Right kidney (tissue), 1 donor: ENCODE data around the gene MARF1.
"Not testable (repeated sequence)": the region's sequence is repeated elsewhere in the genome, so short reads cannot be mapped to it uniquely, and the experiment has no call there.

ENCODE experiments used
- DNase-seq: peaks from one replicate; pipeline ENCODE4 v3.0.0-alpha.2; 2016

The MARF1 gene

GRCh38 chr16:15620611-15621195 lies 22.3 kb downstream of the MARF1 start:
- DNase-seq, result no peak

GRCh38 chr16:15618392-15618791 lies 24.6 kb downstream of the MARF1 start:
- DNase-seq, result no peak

- DNase-seq, result no peak
These were observed 25.1 kb downstream of the MARF1 start for GRCh38 chr16:15617901-15618300.

DNA sequence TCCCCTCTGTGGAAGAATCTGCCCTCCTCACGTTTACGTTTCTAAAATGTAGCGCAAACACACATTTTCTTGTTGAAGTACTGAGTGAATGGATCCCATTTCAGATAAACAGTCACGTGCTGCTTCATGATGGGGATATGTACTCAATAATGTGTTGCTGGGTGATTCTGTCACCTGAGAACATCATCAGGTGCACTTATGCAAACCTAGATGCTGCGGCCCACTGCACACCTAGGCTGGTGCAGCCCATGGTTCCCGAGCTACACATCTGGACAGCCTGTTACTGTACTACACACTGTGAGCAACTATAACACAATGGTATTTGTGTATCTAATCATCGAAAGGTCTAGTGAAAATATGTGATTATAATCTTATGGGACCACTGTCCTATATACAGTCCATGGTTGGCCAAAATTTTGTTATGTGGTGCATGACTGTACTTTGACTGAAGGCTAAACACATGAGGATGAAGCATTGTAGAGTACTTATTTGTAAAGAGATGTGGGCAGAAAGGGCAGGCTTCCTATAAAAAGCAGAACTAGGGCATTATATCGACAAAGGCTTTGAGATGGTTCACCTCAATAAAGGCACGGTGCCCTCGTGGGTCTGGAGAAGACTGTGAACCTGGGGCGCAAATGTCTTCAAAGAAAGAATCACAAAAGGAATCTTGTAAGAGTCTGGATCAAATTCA lies 26.3 kb downstream of the MARF1 start:
- no peak for DNase-seq

GRCh38 chr16:15616012-15616411 lies 26.9 kb downstream of the MARF1 start:
- DNase-seq, result no peak

DNA sequence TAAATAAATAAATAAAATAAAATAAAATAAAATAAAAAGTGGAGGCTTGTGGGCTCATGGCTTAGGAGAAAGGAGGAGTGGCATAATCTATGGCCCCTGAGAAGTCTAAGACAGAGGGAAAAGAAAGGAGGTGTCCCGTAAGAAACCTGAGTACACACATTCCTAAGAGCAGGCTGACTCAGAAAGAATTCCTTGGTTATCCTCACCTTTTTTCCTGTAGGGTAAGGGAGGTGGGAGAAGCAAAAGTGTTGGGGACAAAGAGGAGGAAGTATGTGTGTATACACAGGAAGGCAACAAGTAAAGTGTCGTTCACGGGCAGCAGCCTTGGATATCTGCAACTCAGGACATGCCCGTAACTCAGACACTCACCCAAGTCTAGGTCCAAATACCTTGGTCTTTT lies 29.3 kb downstream of the MARF1 start:
- no peak for DNase-seq

GRCh38 chr16:15611610-15612009 lies 31.3 kb downstream of the MARF1 start:
- DNase-seq, result no peak

GRCh38 chr16:15610369-15610871 lies 32.5 kb downstream of the MARF1 start:
- DNase-seq, result no peak

DNA sequence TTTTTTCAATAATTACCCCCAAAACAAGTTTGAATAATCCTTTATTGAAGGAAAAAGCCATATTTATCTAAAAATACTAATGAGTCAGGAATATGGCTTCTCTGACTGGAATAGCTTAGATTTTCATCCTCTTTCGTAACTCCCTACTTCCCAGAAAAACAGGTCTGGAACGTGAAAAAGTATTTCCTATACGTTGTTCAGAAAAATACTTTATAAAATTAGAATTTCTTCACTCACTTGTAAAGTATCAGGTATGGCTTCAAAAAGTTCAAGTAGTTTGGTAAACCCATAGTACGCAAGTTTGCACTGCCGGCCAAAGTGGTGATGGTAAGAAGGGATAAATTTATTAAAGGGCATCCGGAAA lies 33.7 kb downstream of the MARF1 start:
- DNase-seq, result no peak

DNA sequence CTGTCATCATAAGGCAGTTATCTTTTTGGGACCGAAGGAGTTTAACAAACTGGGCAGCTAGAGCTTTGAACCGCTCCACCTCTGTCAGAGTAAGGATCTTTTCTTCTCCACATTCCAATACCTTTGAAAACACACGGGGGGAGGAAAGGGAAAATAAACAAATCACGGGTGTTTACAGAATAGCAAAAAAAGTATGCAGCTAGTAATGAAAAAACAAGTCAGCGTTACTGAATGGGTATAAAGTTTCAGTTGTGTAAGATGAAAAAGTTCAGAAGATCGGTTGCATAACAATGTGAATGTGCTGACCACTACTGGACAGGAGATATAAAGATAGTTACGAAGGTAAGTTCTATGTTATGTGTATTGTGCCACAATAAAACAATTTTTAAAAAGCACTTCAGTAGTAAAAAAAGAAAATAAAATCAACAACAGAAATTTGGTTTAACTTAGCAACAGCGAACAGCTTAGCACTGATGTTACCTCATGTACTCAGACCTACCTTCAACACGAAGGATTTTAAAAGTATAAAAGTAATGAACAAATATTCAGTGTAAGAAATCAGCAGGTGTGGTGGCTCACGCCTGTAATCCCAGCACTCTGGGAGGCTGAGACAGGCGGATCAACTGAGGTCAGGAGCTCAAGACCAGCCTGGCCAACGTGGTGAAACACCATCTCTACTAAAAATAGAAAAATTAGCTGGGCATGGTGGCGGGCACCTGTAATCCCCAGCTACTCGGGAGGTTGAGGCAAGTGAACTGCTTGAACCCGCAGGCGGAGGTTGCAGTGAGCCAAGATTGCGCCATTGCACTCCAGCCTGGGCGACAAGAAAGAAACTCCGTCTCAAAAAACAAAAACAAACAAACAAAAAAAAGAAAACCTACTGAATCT lies 34.3 kb downstream of the MARF1 start:
- no peak for DNase-seq

- DNase-seq, result no peak
These were observed 35.1 kb downstream of the MARF1 start for GRCh38 chr16:15607700-15608396.

DNA sequence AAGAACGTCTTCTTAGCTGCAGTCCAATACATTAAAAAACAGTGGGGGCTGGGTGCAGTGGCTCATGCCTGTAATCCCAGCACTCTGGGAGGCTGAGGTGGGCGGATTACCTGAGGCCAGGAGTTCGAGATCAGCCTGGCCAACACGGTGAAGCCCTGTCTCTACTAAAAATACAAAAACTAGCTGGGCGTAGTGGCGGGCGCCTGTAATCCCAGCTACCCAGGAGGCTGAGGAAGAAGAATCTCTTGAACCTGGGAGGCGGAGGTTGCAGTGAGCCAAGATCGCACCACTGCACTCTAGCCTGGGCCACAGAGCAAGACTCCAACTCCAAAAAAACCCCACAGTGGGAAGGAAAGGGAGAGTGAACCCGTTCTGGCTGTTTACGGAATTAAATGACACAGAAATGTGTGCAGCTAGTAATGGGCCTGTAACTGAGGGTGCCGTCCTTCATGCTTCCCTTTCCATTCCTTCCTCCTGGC lies 35.7 kb downstream of the MARF1 start:
- DNase-seq, result not testable (repeated sequence)

- DNase-seq, result no peak
These were observed 36.3 kb downstream of the MARF1 start for GRCh38 chr16:15606518-15607220.

DNA sequence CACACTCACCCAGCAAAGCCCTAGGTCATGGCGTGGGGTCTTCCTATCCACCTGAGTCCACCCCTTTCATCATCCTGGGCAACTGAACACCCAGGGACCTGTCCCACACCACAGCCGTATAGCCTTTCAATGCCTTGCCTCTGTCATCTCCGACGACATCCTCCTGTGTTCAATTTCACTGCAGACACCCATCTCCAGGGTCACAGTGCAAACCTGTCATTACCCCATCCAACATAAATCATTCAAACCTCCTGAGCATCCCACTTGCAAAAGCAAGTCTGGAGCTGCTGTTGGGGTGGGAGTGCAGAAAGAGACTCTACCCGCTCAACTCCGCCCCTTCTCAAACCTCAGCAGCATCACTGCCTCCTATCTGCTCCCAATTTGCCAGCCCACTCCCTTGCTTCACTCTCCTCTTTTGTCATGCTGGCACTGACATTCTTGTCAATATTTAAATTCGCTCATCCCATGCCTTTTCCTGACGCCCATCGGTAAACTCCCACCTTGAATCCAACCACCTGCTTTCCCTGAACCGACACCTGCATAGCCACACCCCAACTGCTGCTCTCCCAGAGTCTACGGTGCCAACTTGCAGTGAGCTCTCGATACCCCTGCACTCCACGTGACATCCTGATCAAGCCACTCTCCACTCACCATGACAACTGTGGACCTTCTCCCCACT lies 37.0 kb downstream of the MARF1 start:
- no peak for DNase-seq

DNA sequence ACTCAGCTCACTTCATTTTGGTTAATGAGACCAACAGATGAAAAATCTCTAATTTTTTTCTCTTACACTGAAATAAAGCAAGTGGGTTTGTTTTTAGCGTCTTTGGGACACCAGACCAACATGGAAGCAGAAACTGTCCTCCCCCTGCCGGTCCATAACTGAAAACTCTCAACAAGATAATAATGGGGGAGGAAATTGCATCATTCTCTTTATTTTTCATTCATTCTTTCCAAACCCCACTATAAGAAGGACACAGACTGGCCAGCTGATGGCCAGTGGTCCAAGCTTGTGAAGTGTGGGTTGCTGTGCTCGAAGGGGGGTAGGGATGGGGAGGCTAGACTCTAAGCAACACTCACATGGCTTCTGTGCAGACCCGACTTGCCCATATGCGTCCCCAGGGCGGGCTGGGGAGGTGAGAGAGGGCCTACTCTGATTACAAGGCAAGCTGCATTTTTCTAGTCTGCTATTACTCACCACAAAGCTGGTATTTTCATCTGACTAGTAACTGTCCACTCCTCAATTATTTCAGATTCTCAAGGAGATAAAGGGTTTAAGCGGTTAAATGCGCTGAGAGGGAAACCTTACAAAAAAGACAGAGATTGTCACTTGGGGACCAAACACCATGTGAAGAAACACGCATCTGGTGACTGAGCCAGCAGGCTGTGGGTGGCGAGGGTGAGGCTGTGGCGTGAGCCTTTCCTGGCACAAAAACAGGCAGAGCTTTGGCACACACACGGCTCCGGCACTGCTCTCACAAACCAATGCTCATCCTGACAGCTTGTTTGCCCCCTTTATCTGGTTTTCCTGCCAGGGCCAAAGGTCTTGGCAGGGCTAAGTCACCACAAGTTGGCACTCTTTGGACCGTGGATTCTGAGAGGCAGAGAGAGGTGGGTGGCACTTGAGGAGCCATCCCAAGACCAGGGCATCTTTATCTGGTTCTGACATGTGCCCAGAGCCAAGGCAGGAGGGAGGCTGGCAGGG lies 38.2 kb downstream of the MARF1 start:
- no peak for DNase-seq

DNA sequence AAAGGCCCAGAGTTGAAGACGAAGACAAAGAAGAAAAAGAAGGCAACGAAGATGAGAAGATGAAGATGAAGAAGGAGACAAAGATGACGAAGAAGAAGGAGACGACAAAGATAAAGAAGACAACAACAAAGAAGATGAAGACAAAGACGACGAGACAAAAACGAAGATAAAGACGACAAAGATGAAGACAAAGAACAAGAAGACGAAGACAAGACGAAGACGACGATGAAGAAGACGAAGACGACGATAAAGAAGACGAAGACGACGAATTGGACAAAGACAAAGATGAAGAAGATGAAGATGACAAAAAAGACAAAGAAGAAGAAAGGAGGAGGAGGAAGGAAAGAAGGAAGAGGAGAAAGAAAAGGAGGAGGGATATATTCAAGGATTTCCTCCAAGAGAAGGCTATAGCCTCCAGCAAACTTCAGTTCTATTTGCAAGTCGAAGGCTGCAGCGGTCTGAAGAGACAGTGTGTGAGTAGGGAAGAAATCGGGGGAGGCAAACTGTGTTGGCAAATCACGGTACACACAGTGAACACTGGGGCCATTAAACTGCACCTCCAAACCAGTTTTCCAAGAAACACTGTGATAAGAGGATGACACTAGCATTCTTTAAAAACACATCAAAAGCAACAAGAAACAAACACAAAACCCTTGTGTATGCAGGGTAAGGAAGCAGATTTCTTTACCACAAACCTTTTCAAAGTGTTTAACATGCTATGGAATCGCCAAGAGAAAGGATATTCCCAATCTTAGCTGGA lies 40.5 kb downstream of the MARF1 start:
- DNase-seq, result no peak

DNA sequence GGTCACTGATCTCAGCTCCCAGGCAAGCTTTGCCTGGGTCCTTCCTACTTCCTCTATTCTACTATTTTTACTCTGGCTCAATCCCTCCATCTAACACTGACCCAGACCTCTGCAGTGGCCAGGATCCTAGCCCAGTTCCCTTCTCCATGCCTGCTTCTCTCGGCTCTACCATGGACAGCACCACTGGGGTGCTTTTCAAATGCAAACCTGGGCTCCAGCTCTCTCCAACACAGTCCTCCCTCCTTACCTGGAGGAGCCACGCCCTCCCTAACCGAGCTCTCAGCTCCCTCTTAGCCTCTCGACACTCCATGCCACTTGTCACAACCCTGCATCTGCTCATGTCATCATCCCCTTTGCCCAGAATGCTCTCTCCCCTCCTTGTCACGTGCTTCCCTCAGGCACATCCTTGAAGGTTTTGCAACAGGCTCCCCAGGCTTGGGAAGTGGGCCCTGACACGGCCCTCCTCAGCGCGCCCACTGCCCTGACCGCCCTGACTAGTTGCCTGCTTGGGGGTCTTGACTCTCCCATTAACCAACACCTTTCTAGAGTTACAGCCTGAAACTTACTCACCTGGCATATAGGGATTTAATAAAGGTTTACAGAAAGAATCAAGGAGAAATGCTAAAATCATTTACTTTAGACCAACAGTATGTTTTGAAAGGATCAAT lies 41.6 kb downstream of the MARF1 start:
- DNase-seq, result no peak

GRCh38 chr16:15599303-15600070 lies 43.5 kb downstream of the MARF1 start:
- DNase-seq, result no peak
